Fibroblast of skin of back (primary cell): ENCODE data around the gene CSNK1A1.
A peak's percentile ranks its signal among the peaks of the same experiment; 100 is the strongest.
"Not testable (repeated sequence)": the region's sequence is repeated elsewhere in the genome, so short reads cannot be mapped to it uniquely, and the experiment has no call there.

Source experiments
- DNase-seq: peaks from one replicate; pipeline ENCODE4 v3.0.0-alpha.2; 2013

The CSNK1A1 gene

GRCh38 chr5:149489605-149490037 lies 61.6 kb downstream of the CSNK1A1 start:
- DNase-seq: peak; percentile 70

GRCh38 chr5:149488645-149489306 lies 62.5 kb downstream of the CSNK1A1 start:
- DNase-seq: peak; percentile 46

GRCh38 chr5:149487672-149488071 lies 63.6 kb downstream of the CSNK1A1 start:
- DNase-seq: no peak

GRCh38 chr5:149486726-149487635 lies 64.3 kb downstream of the CSNK1A1 start:
- DNase-seq: peak; percentile 86

GRCh38 chr5:149485655-149486615 lies 65.3 kb downstream of the CSNK1A1 start:
- peak; percentile 99 for DNase-seq

- no peak for DNase-seq
Observed at GRCh38 chr5:149481485-149481884, 69.8 kb downstream of the CSNK1A1 start.

GRCh38 chr5:149478761-149479160 lies 72.5 kb downstream of the CSNK1A1 start:
- no peak for DNase-seq

GRCh38 chr5:149475777-149476176 lies 75.5 kb downstream of the CSNK1A1 start:
- no peak for DNase-seq

GRCh38 chr5:149474198-149474597 lies 77.0 kb downstream of the CSNK1A1 start:
- no peak for DNase-seq

GRCh38 chr5:149473441-149473840 lies 77.8 kb downstream of the CSNK1A1 start:
- no peak for DNase-seq

- no peak for DNase-seq
Observed at GRCh38 chr5:149472399-149472798, 78.8 kb downstream of the CSNK1A1 start.

- peak; percentile 68 for DNase-seq
Observed at GRCh38 chr5:149471406-149472183, 79.6 kb downstream of the CSNK1A1 start.

GRCh38 chr5:149470942-149471341 lies 80.3 kb downstream of the CSNK1A1 start:
- DNase-seq: no peak

GRCh38 chr5:149466457-149466972 lies 84.7 kb downstream of the CSNK1A1 start:
- DNase-seq: peak; percentile 89

GRCh38 chr5:149464796-149465489 lies 86.3 kb downstream of the CSNK1A1 start:
- DNase-seq: peak; percentile 79

GRCh38 chr5:149461907-149462306 lies 89.3 kb downstream of the CSNK1A1 start:
- not testable (repeated sequence) for DNase-seq

GRCh38 chr5:149459891-149460290 lies 91.3 kb downstream of the CSNK1A1 start:
- DNase-seq: no peak

- no peak for DNase-seq
Observed at GRCh38 chr5:149457393-149457763, 93.9 kb downstream of the CSNK1A1 start.

- no peak for DNase-seq
Observed at GRCh38 chr5:149456597-149457392, 94.4 kb downstream of the CSNK1A1 start.

GRCh38 chr5:149455889-149456409 lies 95.3 kb downstream of the CSNK1A1 start:
- DNase-seq: peak; percentile 60
